ENCODE measurements around the gene TOMM34. TPM values are rescaled to one million over a fixed set of nuclear protein-coding genes. Genes with fewer than 3 reads are reported as not detected.

The TOMM34 gene
- total RNA-seq, 1 donor, result 16.3 TPM

- Histone ChIP-seq H3K79me2 (ENCODE audit: insufficient read depth, low read length) (peaks cover 35% of the 10 kb centered on the region), H3K27me3 (ENCODE audit: insufficient read depth, low read length) (no peaks in the 10 kb centered on the region), H3K4me1 (ENCODE audit: insufficient read depth, low read length) (peaks cover 24% of the 10 kb centered on the region), H2AFZ (ENCODE audit: low read length) (no peak overlapping the region), H3K36me3 (ENCODE audit: insufficient read depth, low read length) (peaks cover 24% of the 10 kb centered on the region), H3K4me2 (ENCODE audit: insufficient read depth, low read length) (peak overlapping the region; percentile 5), H3K27ac (ENCODE audit: low read depth, low read length) (no peak overlapping the region), H3K9me3 (ENCODE audit: low read depth, low read length) (no peaks in the 10 kb centered on the region), H4K20me1 (ENCODE audit: insufficient read depth, low read length) (no peaks in the 10 kb centered on the region), H3K4me3 (ENCODE audit: insufficient read depth, low read length) (no peak overlapping the region)
- TF ChIP-seq CTCF (IDR thresholded peaks at IDR 0.05; ENCODE audit: extremely low read depth, low read depth, low read length), result no peak
- DNase-seq (ENCODE audit: insufficient read length, low spot score, missing footprints), result no peak
Measured at GRCh38 chr20:44993343-44993742, 33.1 kb upstream of the TOMM34 start.

- Histone ChIP-seq H3K27ac (ENCODE audit: low read depth, low read length) (peak overlapping the region; percentile 89), H3K4me1 (ENCODE audit: insufficient read depth, low read length) (peaks cover 24% of the 10 kb centered on the region), H4K20me1 (ENCODE audit: insufficient read depth, low read length) (no peaks in the 10 kb centered on the region), H3K27me3 (ENCODE audit: insufficient read depth, low read length) (no peaks in the 10 kb centered on the region), H3K9me3 (ENCODE audit: low read depth, low read length) (no peaks in the 10 kb centered on the region), H3K4me2 (ENCODE audit: insufficient read depth, low read length) (peak overlapping the region; percentile 92), H3K36me3 (ENCODE audit: insufficient read depth, low read length) (peaks cover 22% of the 10 kb centered on the region), H3K79me2 (ENCODE audit: insufficient read depth, low read length) (peaks cover 35% of the 10 kb centered on the region), H3K4me3 (ENCODE audit: insufficient read depth, low read length) (peak overlapping the region; percentile 58), H2AFZ (ENCODE audit: low read length) (peak overlapping the region; percentile 78)
- TF ChIP-seq CTCF (IDR thresholded peaks at IDR 0.05; ENCODE audit: extremely low read depth, low read depth, low read length), result no peak
- DNase-seq (ENCODE audit: insufficient read length, low spot score, missing footprints), result no peak
Measured at GRCh38 chr20:44990957-44991356, 30.8 kb upstream of the TOMM34 start.

GRCh38 chr20:44990425-44990824 lies 30.2 kb upstream of the TOMM34 start:
- H3K27ac ChIP-seq (ENCODE audit: low read depth, low read length), result peak overlapping the region; percentile 89
- no peak for TF ChIP-seq CTCF (IDR thresholded peaks at IDR 0.05; ENCODE audit: extremely low read depth, low read depth, low read length)
- H3K9me3 ChIP-seq (ENCODE audit: low read depth, low read length), result no peaks in the 10 kb centered on the region
- H2AFZ ChIP-seq (ENCODE audit: low read length), result peak overlapping the region; percentile 78
- H3K4me3 ChIP-seq (ENCODE audit: insufficient read depth, low read length), result peak overlapping the region; percentile 58
- no peaks in the 10 kb centered on the region for H4K20me1 ChIP-seq (ENCODE audit: insufficient read depth, low read length)
- H3K36me3 ChIP-seq (ENCODE audit: insufficient read depth, low read length), result peaks cover 22% of the 10 kb centered on the region
- peak overlapping the region; percentile 92 for H3K4me2 ChIP-seq (ENCODE audit: insufficient read depth, low read length)
- DNase-seq (ENCODE audit: insufficient read length, low spot score, missing footprints), result peak; percentile 75
- H3K79me2 ChIP-seq (ENCODE audit: insufficient read depth, low read length), result peaks cover 35% of the 10 kb centered on the region
- H3K27me3 ChIP-seq (ENCODE audit: insufficient read depth, low read length), result no peaks in the 10 kb centered on the region
- peaks cover 24% of the 10 kb centered on the region for H3K4me1 ChIP-seq (ENCODE audit: insufficient read depth, low read length)

- Histone ChIP-seq H3K36me3 (ENCODE audit: insufficient read depth, low read length) (peaks cover 27% of the 10 kb centered on the region), H4K20me1 (ENCODE audit: insufficient read depth, low read length) (no peaks in the 10 kb centered on the region), H3K9me3 (ENCODE audit: low read depth, low read length) (no peaks in the 10 kb centered on the region), H3K79me2 (ENCODE audit: insufficient read depth, low read length) (peaks cover 35% of the 10 kb centered on the region), H3K4me3 (ENCODE audit: insufficient read depth, low read length) (no peak overlapping the region), H3K4me1 (ENCODE audit: insufficient read depth, low read length) (peaks cover 24% of the 10 kb centered on the region), H3K27ac (ENCODE audit: low read depth, low read length) (no peak overlapping the region), H3K27me3 (ENCODE audit: insufficient read depth, low read length) (no peaks in the 10 kb centered on the region), H3K4me2 (ENCODE audit: insufficient read depth, low read length) (no peak overlapping the region), H2AFZ (ENCODE audit: low read length) (no peak overlapping the region)
- no peak for DNase-seq (ENCODE audit: insufficient read length, low spot score, missing footprints)
- no peak for TF ChIP-seq CTCF (IDR thresholded peaks at IDR 0.05; ENCODE audit: extremely low read depth, low read depth, low read length)
Measured at GRCh38 chr20:44988631-44989171, 28.5 kb upstream of the TOMM34 start.
